Measurements from ENCODE around the gene ADRA2A.

Gene ADRA2A

GRCh38 chr10:111128331-111129180 lies 51.7 kb downstream of the ADRA2A start:
- Histone ChIP-seq H3K4me1 (ENCODE audit: control insufficient read depth, insufficient read depth, low read length) (peaks cover 36% of the 10 kb centered on the region), H3K9me3 (ENCODE audit: control insufficient read depth, low read length) (no peaks in the 10 kb centered on the region), H3K4me3 (ENCODE audit: low read length) (no peak overlapping the region), H3K9ac (ENCODE audit: low read length) (no peak overlapping the region), H3K36me3 (ENCODE audit: control insufficient read depth, insufficient read depth, low read length) (no peaks in the 10 kb centered on the region), H3K27me3 (ENCODE audit: control insufficient read depth, insufficient read depth, low read length) (no peaks in the 10 kb centered on the region)

- Histone ChIP-seq H3K4me3 (ENCODE audit: low read length) (no peak overlapping the region), H3K36me3 (ENCODE audit: control insufficient read depth, insufficient read depth, low read length) (no peaks in the 10 kb centered on the region)
These were observed 52.5 kb downstream of the ADRA2A start for GRCh38 chr10:111129363-111129762.

DNA sequence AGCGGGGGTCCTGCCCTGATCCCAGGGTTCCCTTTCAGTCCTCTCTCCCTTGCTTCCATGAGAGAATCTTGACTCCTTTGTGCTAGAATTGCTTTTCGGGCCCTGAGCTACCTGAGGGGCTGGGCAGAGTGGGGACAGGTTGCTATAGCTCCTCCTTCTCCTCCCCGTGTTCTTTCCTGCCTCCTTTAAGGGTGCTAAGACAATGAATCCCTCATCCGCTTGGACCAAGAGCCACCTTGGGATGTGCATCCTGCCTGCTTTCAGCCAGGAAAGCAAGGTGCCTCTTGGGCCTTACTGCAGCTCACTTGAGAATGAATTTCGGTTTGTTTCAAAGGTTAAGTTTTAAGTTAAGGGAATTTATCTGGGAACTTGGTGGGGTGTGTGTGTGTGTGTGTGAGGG lies 53.6 kb downstream of the ADRA2A start:
- no peak overlapping the region for H3K9ac ChIP-seq (ENCODE audit: low read length)
- peaks cover 36% of the 10 kb centered on the region for H3K4me1 ChIP-seq (ENCODE audit: control insufficient read depth, insufficient read depth, low read length)
- H3K27me3 ChIP-seq (ENCODE audit: control insufficient read depth, insufficient read depth, low read length): no peaks in the 10 kb centered on the region
- peak overlapping the region; percentile 14 for H3K4me3 ChIP-seq (ENCODE audit: low read length)
- no peaks in the 10 kb centered on the region for H3K9me3 ChIP-seq (ENCODE audit: control insufficient read depth, low read length)
- H3K36me3 ChIP-seq (ENCODE audit: control insufficient read depth, insufficient read depth, low read length): no peaks in the 10 kb centered on the region

More at GRCh38 chr10:111129363-111129762, 52.5 kb downstream of the ADRA2A start:
- Histone ChIP-seq H3K9ac (ENCODE audit: low read length) (no peak overlapping the region), H3K4me1 (ENCODE audit: control insufficient read depth, insufficient read depth, low read length) (peaks cover 36% of the 10 kb centered on the region), H3K27me3 (ENCODE audit: control insufficient read depth, insufficient read depth, low read length) (no peaks in the 10 kb centered on the region), H3K9me3 (ENCODE audit: control insufficient read depth, low read length) (no peaks in the 10 kb centered on the region)

All from mucosa of stomach (tissue), 1 donor.